Neural cell (in vitro differentiated cells): ENCODE results near the gene FAM53B. TPM values are rescaled to one million over a fixed set of nuclear protein-coding genes. Genes with fewer than 3 reads are reported as not detected.

Source experiments
- H2AFZ ChIP-seq: fragments of 200-600, 300-800 bp; sonication (generic), shearing (Covaris generic); 2 replicates; pipeline ENCODE4 v1.6.0; 2014; ENCODE audit warnings: low read depth, mild to moderate bottlenecking, antibody characterized with exemption, low read length, moderate library complexity
- H3F3A ChIP-seq: fragments of 200-600 bp; shearing (Covaris generic); 2 replicates; pipeline ENCODE4 v1.6.1; 2016; ENCODE audit warnings: mild to moderate bottlenecking, moderate library complexity, mixed read lengths, antibody characterized with exemption, low read length; ENCODE audit not compliant: insufficient read depth, poor library complexity, severe bottlenecking
- H3K27ac ChIP-seq: fragments of 200-600, 300-800 bp; sonication (generic), shearing (Covaris generic); 2 replicates; pipeline ENCODE4 v1.5.1; 2014; ENCODE audit warnings: mild to moderate bottlenecking, low read length, moderate library complexity
- H3K27me3 ChIP-seq: fragments of 300-800, 200-600 bp; sonication (generic), shearing (Covaris generic); 2 replicates; pipeline ENCODE4 v1.6.0; 2014; ENCODE audit warnings: mild to moderate bottlenecking, low read depth, low read length, moderate library complexity; ENCODE audit not compliant: insufficient read depth
- H3K36me3 ChIP-seq: fragments of 300-800, 200-600 bp; sonication (generic), shearing (Covaris generic); 2 replicates; pipeline ENCODE4 v1.5.1; 2014; ENCODE audit warnings: mild to moderate bottlenecking, antibody characterized with exemption, low read length, moderate library complexity; ENCODE audit not compliant: insufficient read depth
- H3K4me2 ChIP-seq: fragments of 300-800, 200-600 bp; sonication (generic), shearing (Covaris generic); 2 replicates; pipeline ENCODE4 v1.6.0; 2014; ENCODE audit warnings: mild to moderate bottlenecking, low read length
- H3K4me3 ChIP-seq: fragments of 300-800, 200-600 bp; sonication (generic), shearing (Covaris generic); 2 replicates; pipeline ENCODE4 v1.5.1; 2014; ENCODE audit warnings: mild to moderate bottlenecking, low read length, moderate library complexity
- H3K79me2 ChIP-seq: fragments of 200-600 bp; shearing (Covaris generic); replicated peaks from 2 replicates; pipeline ENCODE4 v1.6.0; 2014; ENCODE audit warnings: mild to moderate bottlenecking, low read length, moderate library complexity; ENCODE audit not compliant: insufficient read depth
- H3K9ac ChIP-seq: fragments of 300-800, 200-600 bp; sonication (generic), shearing (Covaris generic); 2 replicates; pipeline ENCODE4 v1.6.1; 2016; ENCODE audit warnings: mild to moderate bottlenecking, low read length, mixed read lengths
- H3K9me2 ChIP-seq: fragments of 200-600 bp; shearing (Covaris generic); 2 replicates; pipeline ENCODE4 v1.6.1; 2016; ENCODE audit warnings: mild to moderate bottlenecking, low read length, mixed read lengths; ENCODE audit not compliant: insufficient read depth
- H3K9me3 ChIP-seq: fragments of 200-600, 300-800 bp; sonication (generic), shearing (Covaris generic); 2 replicates; pipeline ENCODE4 v1.6.1; 2016; ENCODE audit warnings: mild to moderate bottlenecking, mixed run types, low read length, moderate library complexity, mixed read lengths
- H4K20me1 ChIP-seq: fragments of 200-600 bp; shearing (Covaris generic); 2 replicates; pipeline ENCODE4 v1.6.1; 2016; ENCODE audit warnings: mild to moderate bottlenecking, mixed run types; ENCODE audit not compliant: insufficient read depth
- EP300 ChIP-seq: fragments of 450-650 bp; conservative IDR thresholded peaks from 2 replicates; pipeline ENCODE4 v1.6.1; 2014; ENCODE audit warnings: antibody characterized with exemption, mild to moderate bottlenecking, moderate library complexity; ENCODE audit not compliant: poor library complexity, severe bottlenecking
- EZH2 ChIP-seq: fragments of 200-600, 300-800 bp; shearing (Covaris generic), sonication (generic); IDR thresholded peaks from 2 replicates; pipeline ENCODE4 v1.6.1; 2014; ENCODE audit warnings: antibody characterized with exemption, low read length, borderline replicate concordance, mild to moderate bottlenecking; ENCODE audit not compliant: insufficient read depth, poor library complexity, severe bottlenecking
- MXI1 ChIP-seq: fragments of 450-650 bp; conservative IDR thresholded peaks from 2 replicates; pipeline ENCODE4 v1.6.1; 2014; ENCODE audit warnings: antibody characterized with exemption, mild to moderate bottlenecking; ENCODE audit not compliant: poor library complexity, severe bottlenecking
- POLR2AphosphoS5 ChIP-seq: IDR thresholded peaks from 2 replicates; pipeline ENCODE4 v1.6.1; 2012
- RAD21 ChIP-seq: fragments of 450-650 bp; conservative IDR thresholded peaks from 2 replicates; pipeline ENCODE4 v1.6.1; 2014; ENCODE audit warnings: antibody characterized with exemption, mild to moderate bottlenecking, moderate library complexity
- REST ChIP-seq: IDR thresholded peaks from 2 replicates; pipeline ENCODE4 v1.6.1; 2012; ENCODE audit warnings: borderline replicate concordance
- SMC3 ChIP-seq: fragments of 450-650 bp; conservative IDR thresholded peaks from 2 replicates; pipeline ENCODE4 v1.6.1; 2014; ENCODE audit warnings: antibody characterized with exemption, mild to moderate bottlenecking, moderate library complexity; ENCODE audit not compliant: poor library complexity
- TAF1 ChIP-seq: IDR thresholded peaks from 2 replicates; pipeline ENCODE4 v1.6.1; 2012; ENCODE audit warnings: low read depth
- polyA plus RNA-seq: library from polyadenylated mRNA; depleted of rRNA; stranded (reverse); fragments of >200 nt; gene quantifications from 2 replicates; pipeline ENCODE4 v1.2.3, GENCODE V29; 2014
- TF ChIP-seq, protein P1 (sequence below): fragments of 450-650 bp; IDR thresholded peaks from 2 replicates; pipeline ENCODE4 v1.5.1; 2014; ENCODE audit warnings: antibody characterized with exemption, mild to moderate bottlenecking, moderate library complexity; ENCODE audit not compliant: poor library complexity, severe bottlenecking

The FAM53B gene
- polyA plus RNA-seq, 1 donor from 2014 or later = 21.8 TPM

DNA sequence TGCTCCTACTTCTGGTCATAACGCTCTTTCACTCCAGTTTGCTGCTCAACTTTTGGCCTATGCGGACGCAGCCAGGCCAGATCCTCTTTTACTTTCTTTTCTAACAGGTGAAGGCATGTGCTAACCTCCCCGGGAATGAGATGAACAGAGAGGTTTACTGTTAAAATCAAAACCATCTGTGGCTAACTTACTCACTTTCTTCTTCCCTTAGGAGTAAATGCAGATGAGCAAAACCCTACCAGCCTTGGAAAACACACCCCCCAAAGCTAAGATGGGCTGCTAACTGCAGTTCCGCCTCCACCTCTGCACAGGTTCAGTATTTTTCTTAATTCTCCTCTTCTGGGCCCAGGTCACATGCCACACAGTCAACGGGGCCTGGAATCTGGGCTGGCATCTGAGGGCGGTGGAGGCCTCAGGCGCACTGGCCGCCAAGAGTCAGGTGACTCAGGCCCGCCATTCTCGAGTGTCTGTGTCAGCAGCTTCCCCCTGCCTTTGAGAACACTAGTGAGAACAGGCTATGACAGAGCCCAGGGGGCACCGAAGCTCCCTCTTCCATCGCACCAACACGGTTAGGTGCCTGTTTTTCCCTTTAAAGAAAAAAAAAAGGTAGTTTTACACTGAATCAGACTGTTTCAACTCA is 11.1 kb downstream of the FAM53B start:
- Histone ChIP-seq H3K9me2 (no peaks in the 10 kb centered on the region), H4K20me1 (peaks cover 11% of the 10 kb centered on the region), H2AFZ (no peak overlapping the region), H3K4me3 (no peak overlapping the region), H3K36me3 (no peaks in the 10 kb centered on the region), H3K4me2 (no peak overlapping the region), H3K9me3 (no peaks in the 10 kb centered on the region), H3K9ac (no peak overlapping the region), H3K79me2 (peaks cover 51% of the 10 kb centered on the region), H3F3A (no peaks in the 10 kb centered on the region), H3K27ac (no peak overlapping the region), H3K27me3 (no peaks in the 10 kb centered on the region)
- TF ChIP-seq MXI1 (no peak), EZH2 (no peak), POLR2AphosphoS5 (no peak), REST (no peak), TAF1 (no peak), RAD21 (no peak), SMC3 (no peak), EP300 (no peak)
- TF ChIP-seq, protein P1, sequence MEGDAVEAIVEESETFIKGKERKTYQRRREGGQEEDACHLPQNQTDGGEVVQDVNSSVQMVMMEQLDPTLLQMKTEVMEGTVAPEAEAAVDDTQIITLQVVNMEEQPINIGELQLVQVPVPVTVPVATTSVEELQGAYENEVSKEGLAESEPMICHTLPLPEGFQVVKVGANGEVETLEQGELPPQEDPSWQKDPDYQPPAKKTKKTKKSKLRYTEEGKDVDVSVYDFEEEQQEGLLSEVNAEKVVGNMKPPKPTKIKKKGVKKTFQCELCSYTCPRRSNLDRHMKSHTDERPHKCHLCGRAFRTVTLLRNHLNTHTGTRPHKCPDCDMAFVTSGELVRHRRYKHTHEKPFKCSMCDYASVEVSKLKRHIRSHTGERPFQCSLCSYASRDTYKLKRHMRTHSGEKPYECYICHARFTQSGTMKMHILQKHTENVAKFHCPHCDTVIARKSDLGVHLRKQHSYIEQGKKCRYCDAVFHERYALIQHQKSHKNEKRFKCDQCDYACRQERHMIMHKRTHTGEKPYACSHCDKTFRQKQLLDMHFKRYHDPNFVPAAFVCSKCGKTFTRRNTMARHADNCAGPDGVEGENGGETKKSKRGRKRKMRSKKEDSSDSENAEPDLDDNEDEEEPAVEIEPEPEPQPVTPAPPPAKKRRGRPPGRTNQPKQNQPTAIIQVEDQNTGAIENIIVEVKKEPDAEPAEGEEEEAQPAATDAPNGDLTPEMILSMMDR = no peak

- Histone ChIP-seq H3K4me2 (no peak overlapping the region), H3K9ac (no peak overlapping the region), H2AFZ (no peak overlapping the region), H3K9me2 (no peaks in the 10 kb centered on the region), H3F3A (no peaks in the 10 kb centered on the region), H3K79me2 (peaks cover 39% of the 10 kb centered on the region), H4K20me1 (peaks cover 6% of the 10 kb centered on the region), H3K27ac (no peak overlapping the region), H3K4me3 (no peak overlapping the region), H3K9me3 (no peaks in the 10 kb centered on the region), H3K27me3 (no peaks in the 10 kb centered on the region), H3K36me3 (no peaks in the 10 kb centered on the region)
- TF ChIP-seq EP300 = no peak
- no peak for TF ChIP-seq TAF1
- TF ChIP-seq EZH2 = no peak
- TF ChIP-seq MXI1 = no peak
- TF ChIP-seq RAD21 = no peak
- no peak for TF ChIP-seq REST
- TF ChIP-seq SMC3 = no peak
- TF ChIP-seq POLR2AphosphoS5 = no peak
- TF ChIP-seq, protein P1 = no peak
Observed at GRCh38 chr10:124731551-124731950, 12.6 kb downstream of the FAM53B start.
